Measurements from ENCODE around the gene PCDHGC4. TPM values are rescaled to one million over a fixed set of nuclear protein-coding genes. Genes with fewer than 3 reads are reported as not detected.
A peak's percentile ranks its signal among the peaks of the same experiment; 100 is the strongest.

PCDHGC4 gene
- total RNA-seq, 1 donor from 2014 or later = 65.2 TPM

DNA sequence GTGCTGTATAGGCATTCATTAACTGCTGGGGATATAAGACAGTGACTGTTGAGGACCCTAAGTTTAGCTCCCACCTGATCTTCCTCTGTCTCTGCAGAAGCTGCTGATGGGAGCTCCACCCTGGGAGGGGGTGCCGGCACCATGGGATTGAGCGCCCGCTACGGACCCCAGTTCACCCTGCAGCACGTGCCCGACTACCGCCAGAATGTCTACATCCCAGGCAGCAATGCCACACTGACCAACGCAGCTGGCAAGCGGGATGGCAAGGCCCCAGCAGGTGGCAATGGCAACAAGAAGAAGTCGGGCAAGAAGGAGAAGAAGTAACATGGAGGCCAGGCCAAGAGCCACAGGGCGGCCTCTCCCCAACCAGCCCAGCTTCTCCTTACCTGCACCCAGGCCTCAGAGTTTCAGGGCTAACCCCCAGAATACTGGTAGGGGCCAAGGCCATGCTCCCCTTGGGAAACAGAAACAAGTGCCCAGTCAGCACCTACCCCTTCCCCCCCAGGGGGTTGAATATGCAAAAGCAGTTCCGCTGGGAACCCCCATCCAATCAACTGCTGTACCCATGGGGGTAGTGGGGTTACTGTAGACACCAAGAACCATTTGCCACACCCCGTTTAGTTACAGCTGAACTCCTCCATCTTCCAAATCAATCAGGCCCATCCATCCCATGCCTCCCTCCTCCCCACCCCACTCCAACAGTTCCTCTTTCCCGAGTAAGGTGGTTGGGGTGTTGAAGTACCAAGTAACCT, 26.2 kb downstream of the PCDHGC4 start:
- DNase-seq (ENCODE audit: low spot score in 2 of 2) (no peak), FAIRE-seq (no peak)

GRCh38 chr5:141511771-141512325, 27.0 kb downstream of the PCDHGC4 start:
- no peak for DNase-seq (ENCODE audit: low spot score in 2 of 2)
- FAIRE-seq = no peak

- no peak for FAIRE-seq
- DNase-seq (ENCODE audit: low spot score in 2 of 2) = peak in 1 of 2 donors; percentile 67
These were observed 27.6 kb downstream of the PCDHGC4 start for GRCh38 chr5:141512390-141512910.

DNA sequence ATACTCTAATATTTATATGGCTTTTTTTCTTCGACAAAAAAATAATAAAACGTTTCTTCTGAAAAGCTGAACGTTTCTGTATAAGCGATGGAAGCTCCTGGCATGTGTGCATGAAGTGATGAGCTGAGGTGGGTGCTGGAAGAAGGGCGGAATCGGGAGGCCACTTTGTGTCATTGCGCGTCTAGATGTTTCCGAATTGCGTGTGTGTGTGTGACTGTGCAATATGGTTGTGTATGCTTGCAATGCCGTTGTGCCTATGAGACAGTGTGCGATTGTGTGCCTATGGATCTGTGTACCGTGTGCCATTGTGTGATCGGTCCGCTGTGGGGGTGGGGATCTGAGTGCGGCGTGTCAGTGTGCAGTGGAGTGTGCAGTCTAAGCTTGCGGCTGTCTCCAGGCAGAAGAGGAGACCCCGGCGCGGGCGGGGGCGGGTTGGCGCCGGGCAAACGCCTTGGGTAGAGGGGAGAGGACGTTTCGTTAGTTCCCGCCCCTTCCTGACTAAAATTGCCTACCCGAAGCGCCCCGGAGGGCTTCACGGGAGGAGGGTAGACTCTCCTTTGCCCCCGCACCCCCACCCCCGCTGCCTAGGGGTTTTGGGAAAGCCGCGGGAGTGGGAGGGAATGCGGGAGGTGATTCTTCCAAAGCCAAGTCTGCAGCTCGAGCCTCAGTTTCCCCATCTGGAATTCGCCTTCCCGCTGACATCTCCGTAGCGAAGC, 28.2 kb downstream of the PCDHGC4 start:
- FAIRE-seq = no peak
- no peak for DNase-seq (ENCODE audit: low spot score in 2 of 2)

- DNase-seq (ENCODE audit: low spot score in 2 of 2) (peak in 1 of 2 donors; percentile 71), FAIRE-seq (no peak)
These were observed 28.9 kb downstream of the PCDHGC4 start for GRCh38 chr5:141513627-141514329.

DNA sequence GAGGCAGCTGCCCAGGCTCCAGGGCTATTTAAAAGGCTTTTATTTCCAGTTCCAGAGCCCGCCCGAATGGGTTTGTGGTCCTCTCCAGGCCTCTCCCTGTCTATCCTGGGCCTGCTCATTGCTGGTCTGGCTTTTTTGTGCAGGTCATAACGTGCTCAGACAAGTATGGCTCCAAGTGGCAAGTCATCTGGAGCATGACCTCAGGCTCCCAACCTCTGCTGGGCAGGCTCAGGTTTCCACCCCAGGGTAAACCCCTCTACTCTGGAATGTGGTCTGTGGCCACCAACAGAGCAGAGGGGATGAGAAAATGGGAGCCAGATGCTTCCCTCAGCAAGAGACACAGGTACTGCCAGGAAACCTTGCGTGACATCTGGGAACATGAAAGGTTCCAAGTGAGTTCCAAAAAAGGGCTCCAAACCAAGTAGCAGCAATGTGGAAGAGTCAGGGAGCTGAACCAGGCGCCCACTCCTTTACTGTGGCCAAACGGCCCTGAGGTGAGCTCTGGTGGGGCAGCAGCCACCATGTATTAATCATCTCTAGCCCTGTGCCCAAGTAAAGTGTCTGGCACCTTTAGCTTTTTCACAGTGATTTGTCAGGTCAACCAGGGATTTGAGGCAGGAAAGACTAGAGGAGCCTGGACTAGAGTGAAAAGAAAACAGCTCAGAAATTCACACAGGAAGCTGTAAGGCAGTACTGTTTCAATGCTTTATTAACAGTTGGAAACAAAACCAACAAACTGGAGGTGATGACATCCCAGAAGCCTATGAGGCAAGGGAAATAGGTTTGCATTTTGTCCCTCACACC, 29.7 kb downstream of the PCDHGC4 start:
- no peak for DNase-seq (ENCODE audit: low spot score in 2 of 2)
- no peak for FAIRE-seq

DNA sequence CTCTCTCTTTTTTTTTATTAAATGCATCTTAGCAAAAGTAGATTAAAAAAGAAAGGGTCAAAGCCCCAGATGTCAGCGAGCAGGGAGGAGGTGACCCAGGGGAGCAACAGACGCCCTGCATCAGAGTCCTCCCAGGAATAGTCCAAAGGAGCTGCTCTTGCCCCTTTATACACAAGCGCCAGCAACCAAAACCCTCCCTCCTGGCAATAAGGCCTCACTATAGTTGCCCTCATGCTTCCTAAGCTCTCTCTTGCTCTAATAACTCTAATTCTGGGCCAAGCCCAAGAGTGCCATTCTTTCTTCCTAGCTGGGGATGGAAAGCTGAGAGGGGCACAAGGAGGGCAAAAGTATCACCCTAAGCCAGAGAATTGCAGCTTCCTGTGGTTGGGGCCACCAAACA, 30.3 kb downstream of the PCDHGC4 start:
- FAIRE-seq = no peak
- no peak for DNase-seq (ENCODE audit: low spot score in 2 of 2)

DNA sequence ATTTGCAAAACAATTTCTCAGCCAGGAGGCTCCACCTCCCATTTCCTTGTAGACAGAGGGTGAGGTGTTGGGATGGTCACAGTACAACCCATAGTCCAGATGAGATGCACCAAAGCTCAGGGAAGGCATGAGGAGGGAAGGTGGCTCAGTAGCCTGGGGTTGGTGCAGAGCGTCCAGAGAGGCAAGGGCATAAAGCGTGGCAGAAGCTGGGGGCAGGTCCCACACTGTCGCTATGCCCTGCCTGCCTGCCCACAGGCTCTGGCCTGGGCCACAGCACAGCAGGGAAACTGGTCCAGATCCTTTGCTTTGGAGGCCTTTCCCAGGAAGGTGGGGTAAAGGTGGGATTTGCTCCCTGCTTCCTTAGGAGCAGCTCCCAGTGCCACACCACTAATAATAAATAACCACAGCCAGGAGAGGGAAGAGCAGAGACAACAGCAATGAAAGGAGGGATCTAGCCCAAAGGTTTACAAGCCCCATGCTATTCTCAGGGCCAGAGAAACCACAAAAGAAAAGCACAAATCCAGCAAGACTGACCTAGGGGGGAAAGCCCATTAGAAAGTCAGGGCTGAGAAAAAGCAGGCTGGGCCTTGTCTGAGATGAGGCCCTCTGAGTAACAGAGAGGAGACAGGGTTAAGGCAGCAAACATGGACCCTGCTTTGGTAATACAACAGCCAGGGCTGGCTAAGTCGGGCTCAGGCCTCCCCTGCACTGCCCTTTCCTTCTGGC, 31.3 kb downstream of the PCDHGC4 start:
- no peak for FAIRE-seq
- DNase-seq (ENCODE audit: low spot score in 2 of 2) = no peak

DNA sequence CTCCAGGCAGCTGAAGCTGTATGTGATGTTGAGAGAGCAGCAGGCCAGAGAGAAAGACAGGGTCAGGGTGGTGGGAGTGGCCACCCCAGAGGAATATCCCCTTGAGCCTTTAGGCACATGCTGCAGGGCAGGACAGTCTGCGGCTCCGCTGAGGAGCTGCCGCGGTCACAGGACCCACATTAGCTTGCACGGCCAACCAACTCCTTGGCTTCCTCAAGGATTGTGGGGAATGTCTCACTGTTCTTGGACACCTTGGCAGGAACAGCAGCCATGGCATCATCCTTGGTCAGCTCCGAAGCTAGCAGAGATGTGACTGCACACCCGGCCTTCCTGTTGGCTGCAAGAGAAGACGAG, 31.8 kb downstream of the PCDHGC4 start:
- FAIRE-seq (no peak), DNase-seq (ENCODE audit: low spot score in 2 of 2) (no peak)

DNA sequence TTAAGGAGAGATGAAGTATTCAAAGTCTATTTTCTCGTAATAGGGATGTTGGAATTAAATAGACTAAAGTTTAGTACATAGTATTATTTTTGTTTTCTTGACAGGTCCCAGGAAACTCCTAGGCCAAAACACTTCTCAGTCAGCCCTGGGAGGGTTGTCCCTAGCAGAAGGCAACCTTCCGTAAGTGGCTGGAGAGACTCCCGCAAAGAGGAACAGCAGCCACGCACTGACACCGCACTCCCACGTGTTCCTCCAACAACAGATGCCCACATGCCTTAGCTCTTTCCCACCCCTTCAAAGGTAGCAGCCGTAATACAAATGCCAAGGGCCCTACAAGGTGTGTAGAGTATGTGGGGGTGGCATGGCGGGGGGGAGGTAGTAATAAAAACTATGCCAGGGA, 32.5 kb downstream of the PCDHGC4 start:
- no peak for FAIRE-seq
- DNase-seq (ENCODE audit: low spot score in 2 of 2) = no peak

GRCh38 chr5:141517880-141518617, 33.2 kb downstream of the PCDHGC4 start:
- no peak for FAIRE-seq
- DNase-seq (ENCODE audit: low spot score in 2 of 2) = no peak

DNA sequence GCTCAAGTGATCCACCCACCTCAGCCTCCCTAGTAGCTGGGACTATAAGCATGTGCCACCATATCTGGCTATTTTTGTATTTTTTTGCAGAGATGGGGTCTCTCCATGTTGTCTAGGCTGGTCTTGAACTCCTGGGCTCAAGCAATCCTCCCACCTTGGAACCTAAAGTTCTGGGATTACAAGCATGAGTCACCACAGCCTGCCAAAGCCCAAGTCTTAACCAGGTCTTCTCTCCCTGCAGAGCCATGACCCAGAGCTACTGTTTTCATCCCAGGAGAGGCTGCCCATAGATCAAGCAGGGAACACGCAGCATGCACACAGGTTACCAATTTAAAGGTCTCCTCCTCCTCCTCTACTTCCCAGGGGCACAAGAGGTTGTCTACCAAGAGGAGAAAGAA, 33.8 kb downstream of the PCDHGC4 start:
- FAIRE-seq = no peak
- no peak for DNase-seq (ENCODE audit: low spot score in 2 of 2)

- no peak for FAIRE-seq
These were observed 35.1 kb downstream of the PCDHGC4 start for GRCh38 chr5:141519605-141520565.

DNA sequence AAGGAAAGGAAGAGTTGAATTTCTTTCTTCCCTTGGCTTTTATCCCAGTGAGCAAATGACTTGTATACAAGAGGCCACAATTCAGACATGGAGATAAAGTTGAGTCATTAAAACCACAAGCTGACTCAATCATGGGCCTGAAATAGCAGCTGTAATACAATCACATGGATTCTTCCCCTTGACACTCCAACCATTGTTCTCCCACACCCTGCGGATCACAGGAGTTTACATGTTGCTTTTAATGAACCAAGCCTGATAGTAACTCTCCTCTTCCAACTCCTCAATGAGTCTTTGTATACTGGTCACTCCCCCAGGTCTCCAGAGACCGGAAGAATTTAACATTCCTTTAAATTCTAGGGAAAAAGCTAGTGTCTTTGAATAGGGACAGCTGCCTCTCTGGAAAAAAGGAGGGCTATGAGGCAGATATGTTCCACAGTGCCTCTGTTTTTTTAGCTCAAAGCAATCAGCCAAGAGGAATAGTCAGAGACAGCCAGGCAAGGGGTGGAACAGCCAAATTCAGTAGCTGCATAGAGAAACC, 36.5 kb downstream of the PCDHGC4 start:
- FAIRE-seq (peak; percentile 77), DNase-seq (ENCODE audit: low spot score in 2 of 2) (peak in 1 of 2 donors; percentile 45)

More at GRCh38 chr5:141519605-141520565, 35.1 kb downstream of the PCDHGC4 start:
- DNase-seq (ENCODE audit: low spot score in 2 of 2) = no peak

- FAIRE-seq (no peak), DNase-seq (ENCODE audit: low spot score in 2 of 2) (no peak)
These were observed 37.5 kb downstream of the PCDHGC4 start for GRCh38 chr5:141522301-141522700.

- no peak for DNase-seq (ENCODE audit: low spot score in 2 of 2)
These were observed 39.2 kb downstream of the PCDHGC4 start for GRCh38 chr5:141523991-141524390.

More at GRCh38 chr5:141523991-141524390, 39.2 kb downstream of the PCDHGC4 start:
- no peak for FAIRE-seq
